ENCODE results near the gene CALM3. TPM values are rescaled to one million over a fixed set of nuclear protein-coding genes. Genes with fewer than 3 reads are reported as not detected.

CALM3 gene
- total and polyA plus RNA-seq, 2 of the 4 experiments (the other 2 are of a cell fraction): 91.6 to 501 TPM

- dilution Hi-C loops (cut with HindIII; ENCODE audit: low sequenced_read_pairs, unreplicated experiment) (no loop called here), intact Hi-C loops (cut with micrococcal nuclease) (loop anchor here (10.0 kb wide), 1 partner anchor 126 kb away; the partner anchor contains the start of genes FKRP and STRN4), in situ Hi-C loops (cut with MboI; ENCODE audit: low sequenced_read_pairs) (no loop called here)
- no peaks in the 10 kb centered on the region for H3K9me3 ChIP-seq (ENCODE audit: control insufficient read depth, insufficient read depth, low read length)
- H2BK20ac ChIP-seq (ENCODE audit: low read depth, low read length): no peak overlapping the region
- H3K23ac ChIP-seq (ENCODE audit: low read depth, low read length): no peak overlapping the region
- no peak overlapping the region for H3K14ac ChIP-seq (replicated peaks; ENCODE audit: low read depth, low read length)
- no peak overlapping the region for H3K4ac ChIP-seq (ENCODE audit: low read depth, low read length)
- no peak overlapping the region for H3K9ac ChIP-seq (ENCODE audit: low read depth, low read length)
- POLR2A ChIA-PET (ENCODE audit: unreplicated experiment): no interaction called here
- H3K9me1 ChIP-seq (ENCODE audit: insufficient read depth, low read length): peaks cover 15% of the 10 kb centered on the region
- no peaks in the 10 kb centered on the region for H3K27me3 ChIP-seq (ENCODE audit: control insufficient read depth, insufficient read depth, low read length)
- CTCF ChIA-PET: no interaction called here
- no peak overlapping the region for H3K4me3 ChIP-seq (ENCODE audit: insufficient read depth, low read depth, low read length)
- H3K18ac ChIP-seq (ENCODE audit: low read depth, low read length): no peak overlapping the region
- peaks cover 28% of the 10 kb centered on the region for H3K4me1 ChIP-seq (ENCODE audit: control insufficient read depth, insufficient read depth, low read length)
- H2BK120ac ChIP-seq (ENCODE audit: low read depth, low read length): no peak overlapping the region
- H2AFZ ChIP-seq (replicated peaks; ENCODE audit: low read length, poor library complexity): no peak overlapping the region
- no peak overlapping the region; the same call in 2 of the 3 replicates for H2BK15ac ChIP-seq (ENCODE audit: low read depth, low read length)
- ATAC-seq (ENCODE audit: low read depth) (no peak), DNase-seq (peak; percentile 37)
- H4K5ac ChIP-seq (ENCODE audit: low read depth, low read length): no peak overlapping the region
- H3K27ac ChIP-seq (ENCODE audit: insufficient read depth, low read length): no peak overlapping the region
- H4K91ac ChIP-seq (ENCODE audit: insufficient read depth, low read depth, low read length): no peak overlapping the region
- BruUV-seq (replicated peaks): no TSS peak
- TF ChIP-seq CEBPB (IDR thresholded peaks at IDR 0.05; ENCODE audit: low read depth, low read length): peak; percentile 35; the same call in 1 of the 2 replicates
- TF ChIP-seq RCOR1 (IDR thresholded peaks at IDR 0.05; ENCODE audit: insufficient replicate concordance, low read length): no peak
- H4K8ac ChIP-seq (ENCODE audit: low read depth in 2 of 2, low read length in 2 of 2): no peak overlapping the region
- H2AK5ac ChIP-seq (ENCODE audit: low read depth, low read length): no peak overlapping the region
- H3K56ac ChIP-seq (ENCODE audit: extremely low read depth, insufficient read depth, low read length): no peak overlapping the region
- peaks cover 0 to 13% of the 10 kb centered on the region in 2 experiments; a peak in 1 of 4 replicates for H3K79me1 ChIP-seq (ENCODE audit: low read depth in 1 of 2, low read length in 2 of 2)
- H4K20me1 ChIP-seq (ENCODE audit: insufficient read depth, low read length): peaks cover 14% of the 10 kb centered on the region
- no peak overlapping the region for H2AK9ac ChIP-seq (replicated peaks; ENCODE audit: low read depth, low read length, poor library complexity)
- 82% methylated on average over 6 of the region's 9 CpGs; no CpG with 5 or more reads in 1 of the 2 experiments for WGBS, 2 experiments (ENCODE audit: extremely low coverage in 2 of 2, insufficient read length in 1 of 2)
- no peak overlapping the region for H3K4me2 ChIP-seq (ENCODE audit: low read depth, low read length)
- H3K36me3 ChIP-seq (ENCODE audit: control insufficient read depth, insufficient read depth, low read length): no peaks in the 10 kb centered on the region
- H2BK5ac ChIP-seq (ENCODE audit: low read depth, low read length, poor library complexity, severe bottlenecking): no peak overlapping the region
Measured at GRCh38 chr19:46618670-46619231, 17.6 kb downstream of the CALM3 start.

Measured in IMR-90 (cell line).